Endothelial cell of umbilical vein (primary cell): ENCODE measurements around the gene RBBP4. TPM values are rescaled to one million over a fixed set of nuclear protein-coding genes. Genes with fewer than 3 reads are reported as not detected.

Experiments
- BruUV-seq: library from RNA; stranded (reverse); fragments of 400-500 nt; replicated peaks from 2 replicates; lab custom pipeline; 2021; lab: Mats Ljungman, UMichigan
- CTCF ChIA-PET: fragments of 300-600, 350-600 bp; sonication (Branson Sonifier 250); formaldehyde crosslinking; loops from one replicate; lab custom pipeline; 2021; ENCODE audit warnings: antibody characterized with exemption, inconsistent platforms; lab: Charles Lee
- POLR2A ChIA-PET: fragments of 300-600, 350-600 bp; sonication (Branson Sonifier 250); formaldehyde crosslinking; loops from one replicate; lab custom pipeline; 2021; ENCODE audit warnings: antibody characterized with exemption, inconsistent platforms; lab: Charles Lee
- DNase-seq: peaks from one replicate; pipeline ENCODE4 v3.0.0-alpha.2; 2011; ENCODE audit warnings: low read depth, low spot score
- FAIRE-seq: peaks from 2 replicates; lab custom pipeline; 2011; peaks lifted over from hg19 to GRCh38; lab: Jason Lieb, UNC
- H2AFZ ChIP-seq: 2 replicates; pipeline ENCODE4 v1.6.0; 2012; ENCODE audit warnings: low read depth, low read length, control low read depth, inconsistent platforms
- H3K27ac ChIP-seq: 2 replicates; pipeline ENCODE4 v1.5.1; 2011; ENCODE audit warnings: low read depth, mild to moderate bottlenecking, control low read depth, low read length, moderate library complexity; ENCODE audit not compliant: insufficient read depth
- H3K27me3 ChIP-seq, 2 experiments: 2 replicates each; pipeline versions ENCODE4 v1.6.0 to v1.6.1; 2011; ENCODE audit warnings: low read length in 2 of 2, mixed read lengths in 1 of 2; ENCODE audit not compliant: control insufficient read depth in 2 of 2, insufficient read depth in 2 of 2
- H3K36me3 ChIP-seq, 2 experiments: 2 replicates in 1 of 2; 3 replicates in 1 of 2; pipeline ENCODE4 v1.5.1; 2011; ENCODE audit warnings: low read length in 2 of 2, mild to moderate bottlenecking in 1 of 2, moderate library complexity in 1 of 2; ENCODE audit not compliant: control insufficient read depth in 2 of 2, insufficient read depth in 2 of 2; ENCODE audit errors: extremely low read depth in 1 of 2
- H3K4me1 ChIP-seq: 3 replicates; pipeline ENCODE4 v1.5.1; 2011; ENCODE audit warnings: mild to moderate bottlenecking, low read length; ENCODE audit not compliant: control insufficient read depth, insufficient read depth; ENCODE audit errors: extremely low read depth
- H3K4me2 ChIP-seq: 2 replicates; pipeline ENCODE4 v1.6.1; 2011; ENCODE audit warnings: low read length, control low read depth, mixed read lengths; ENCODE audit not compliant: insufficient read depth
- H3K4me3 ChIP-seq, 3 experiments: fragments of 200-600 bp in 1 of 3; sonication (generic), shearing (Covaris generic) in 1 of 3; replicated peaks in 1 of 3; 2 replicates each; pipeline ENCODE4 v1.5.1; 2011 to 2016; ENCODE audit warnings: control low read depth in 3 of 3, low read length in 3 of 3, mild to moderate bottlenecking in 2 of 3, inconsistent platforms in 1 of 3, low read depth in 1 of 3, moderate library complexity in 1 of 3; ENCODE audit not compliant: insufficient read depth in 1 of 3
- H3K79me2 ChIP-seq: 2 replicates; pipeline ENCODE4 v1.6.0; 2012; ENCODE audit warnings: low read length, inconsistent platforms; ENCODE audit not compliant: control insufficient read depth, insufficient read depth
- H3K9ac ChIP-seq: replicated peaks from 2 replicates; pipeline ENCODE3; 2011; ENCODE audit warnings: low read length, control low read depth; ENCODE audit not compliant: insufficient read depth; ENCODE audit errors: extremely low read depth
- H3K9me1 ChIP-seq: replicated peaks from 3 replicates; pipeline ENCODE4 v1.6.0; 2011; ENCODE audit warnings: mild to moderate bottlenecking, low read length; ENCODE audit not compliant: control insufficient read depth, insufficient read depth; ENCODE audit errors: extremely low read depth
- H3K9me3 ChIP-seq: replicated peaks from 2 replicates; pipeline ENCODE4 v1.5.1; 2012; ENCODE audit warnings: low read length, inconsistent platforms; ENCODE audit not compliant: control insufficient read depth, insufficient read depth
- H4K20me1 ChIP-seq: replicated peaks from 2 replicates; pipeline ENCODE3; 2011; ENCODE audit warnings: mild to moderate bottlenecking, low read length; ENCODE audit not compliant: control insufficient read depth, insufficient read depth; ENCODE audit errors: extremely low read depth
- EZH2 ChIP-seq: IDR thresholded peaks from 2 replicates; pipeline ENCODE4 v1.6.1; 2012; ENCODE audit warnings: borderline replicate concordance, low read depth, mild to moderate bottlenecking, moderate library complexity, low read length, inconsistent platforms; ENCODE audit not compliant: severe bottlenecking
- FOS ChIP-seq: IDR thresholded peaks from 2 replicates; pipeline ENCODE4 v1.6.1; 2011; ENCODE audit warnings: mild to moderate bottlenecking, low read length, moderate library complexity, borderline replicate concordance; ENCODE audit not compliant: insufficient read depth
- GATA2 ChIP-seq: IDR thresholded peaks from 2 replicates; pipeline ENCODE4 v1.7.0; 2011; ENCODE audit warnings: low read depth, mild to moderate bottlenecking, moderate library complexity, mixed read lengths, low read length; ENCODE audit not compliant: insufficient read length, insufficient read depth
- JUN ChIP-seq: IDR thresholded peaks from 2 replicates; pipeline ENCODE4 v1.6.1; 2011; ENCODE audit warnings: borderline replicate concordance, low read depth; ENCODE audit not compliant: insufficient read length, insufficient read depth
- MYC ChIP-seq: IDR thresholded peaks from one replicate; pipeline ENCODE4 v1.6.1; 2011; ENCODE audit warnings: mild to moderate bottlenecking, low read depth, low read length
- POLR2A ChIP-seq: IDR thresholded peaks from 2 replicates; pipeline ENCODE4 v1.6.1; 2012; ENCODE audit warnings: low read depth, mild to moderate bottlenecking, control low read depth, low read length
- POLR2AphosphoS5 ChIP-seq: IDR thresholded peaks from 2 replicates; pipeline ENCODE4 v1.6.1; 2012; ENCODE audit warnings: low read depth, mild to moderate bottlenecking, control low read depth, low read length, moderate library complexity; ENCODE audit not compliant: insufficient read depth
- dilution Hi-C: fragments of 300-500 bp; cut with MboI; formaldehyde crosslinking; loops from one replicate; pipeline ENCODE4 v1.15.0; 2019; ENCODE audit warnings: low sequenced_read_pairs; ENCODE audit not compliant: extremely low pct_ligation_motif_present
- intact Hi-C: fragments of 100-400 bp; cut with micrococcal nuclease; formaldehyde crosslinking; loops from one replicate; pipeline ENCODE4 v1.10.0; 2022
- polyA plus RNA-seq, 4 experiments: library from polyadenylated mRNA; depleted of rRNA in 3 of 4; stranded (reverse) in 3 of 4; unstranded in 1 of 4; fragments of >200 nt; gene quantifications; 2 replicates each; pipeline versions ENCODE4 v1.2.1 to v1.2.3, GENCODE V29; 2011 to 2012; ENCODE audit warnings: missing spikeins in 1 of 4
- total RNA-seq: library from RNA; stranded (reverse); gene quantifications from 2 replicates; pipeline ENCODE4 v1.2.3, GENCODE V29; 2021
- TF ChIP-seq, protein P1 (sequence below): IDR thresholded peaks from 2 replicates; pipeline ENCODE4 v1.6.1; 2011; ENCODE audit not compliant: insufficient read depth, insufficient read length
- TF ChIP-seq, protein P2 (sequence below), 2 donors: IDR thresholded peaks; 1 replicate in 1 of 2; 2 replicates in 1 of 2; pipeline ENCODE4 v1.5.1; 2011; ENCODE audit warnings: low read length in 2 of 2, mild to moderate bottlenecking in 2 of 2, moderate library complexity in 2 of 2, control low read depth in 1 of 2, inconsistent platforms in 1 of 2, low read depth in 1 of 2; ENCODE audit not compliant: insufficient read depth in 1 of 2; ENCODE audit errors: extremely low read depth in 1 of 2

Gene RBBP4
- total and polyA plus RNA-seq, 2 donors (not counting 3 experiments of a cell fraction or from before 2014, with no cell fraction given): 84.9 to 241 TPM

DNA sequence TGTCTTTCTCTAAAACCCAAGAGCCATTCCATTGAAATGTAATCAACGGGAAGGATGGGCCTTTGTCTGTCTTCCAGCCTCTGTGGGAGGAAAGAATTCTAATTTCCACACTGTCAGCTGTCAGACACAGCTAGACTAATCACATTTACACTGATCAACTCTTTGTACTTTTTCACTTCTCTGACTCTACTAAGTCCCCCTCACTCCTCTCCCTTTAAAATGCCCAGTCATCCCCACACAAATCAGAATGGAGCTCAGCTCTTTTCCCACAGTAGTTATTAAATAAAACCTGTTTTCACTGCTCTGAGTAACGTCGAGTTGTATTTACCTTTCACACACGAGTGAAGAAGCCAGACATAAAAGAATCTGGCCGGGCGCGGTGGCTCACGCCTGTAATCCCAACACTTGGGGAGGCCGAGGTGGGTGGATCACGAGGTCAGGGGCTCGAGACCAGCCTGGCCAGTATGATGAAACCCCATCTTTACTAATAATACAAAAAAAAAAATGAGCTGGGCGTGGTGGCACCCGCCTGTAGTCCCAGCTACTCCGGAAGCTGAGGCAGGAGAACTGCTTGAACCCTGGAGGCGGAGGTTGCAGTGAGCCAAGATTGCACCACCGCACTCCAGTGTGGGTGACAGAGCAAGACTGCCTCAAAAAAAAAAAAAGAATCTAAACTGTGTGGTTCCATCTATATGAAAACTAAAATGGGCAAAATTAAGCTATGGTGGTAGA is 13.9 kb upstream of the RBBP4 start:
- H3K36me3 ChIP-seq: peaks cover 0 to 2% of the 10 kb centered on the region in 2 experiments
- FAIRE-seq: no peak
- H3K9me3 ChIP-seq: no peaks in the 10 kb centered on the region
- H2AFZ ChIP-seq: no peak overlapping the region
- H3K9me1 ChIP-seq: no peaks in the 10 kb centered on the region
- H4K20me1 ChIP-seq: no peaks in the 10 kb centered on the region
- no TSS peak for BruUV-seq
- intact Hi-C loops: no loop called here
- H3K9ac ChIP-seq: no peak overlapping the region
- peaks cover 14% of the 10 kb centered on the region for H3K79me2 ChIP-seq
- TF ChIP-seq EZH2 (no peak), POLR2A (no peak), MYC (no peak), POLR2AphosphoS5 (no peak), JUN (no peak), GATA2 (no peak), FOS (no peak)
- TF ChIP-seq, protein P1, sequence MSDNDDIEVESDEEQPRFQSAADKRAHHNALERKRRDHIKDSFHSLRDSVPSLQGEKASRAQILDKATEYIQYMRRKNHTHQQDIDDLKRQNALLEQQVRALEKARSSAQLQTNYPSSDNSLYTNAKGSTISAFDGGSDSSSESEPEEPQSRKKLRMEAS: no peak
- TF ChIP-seq, protein P2, sequence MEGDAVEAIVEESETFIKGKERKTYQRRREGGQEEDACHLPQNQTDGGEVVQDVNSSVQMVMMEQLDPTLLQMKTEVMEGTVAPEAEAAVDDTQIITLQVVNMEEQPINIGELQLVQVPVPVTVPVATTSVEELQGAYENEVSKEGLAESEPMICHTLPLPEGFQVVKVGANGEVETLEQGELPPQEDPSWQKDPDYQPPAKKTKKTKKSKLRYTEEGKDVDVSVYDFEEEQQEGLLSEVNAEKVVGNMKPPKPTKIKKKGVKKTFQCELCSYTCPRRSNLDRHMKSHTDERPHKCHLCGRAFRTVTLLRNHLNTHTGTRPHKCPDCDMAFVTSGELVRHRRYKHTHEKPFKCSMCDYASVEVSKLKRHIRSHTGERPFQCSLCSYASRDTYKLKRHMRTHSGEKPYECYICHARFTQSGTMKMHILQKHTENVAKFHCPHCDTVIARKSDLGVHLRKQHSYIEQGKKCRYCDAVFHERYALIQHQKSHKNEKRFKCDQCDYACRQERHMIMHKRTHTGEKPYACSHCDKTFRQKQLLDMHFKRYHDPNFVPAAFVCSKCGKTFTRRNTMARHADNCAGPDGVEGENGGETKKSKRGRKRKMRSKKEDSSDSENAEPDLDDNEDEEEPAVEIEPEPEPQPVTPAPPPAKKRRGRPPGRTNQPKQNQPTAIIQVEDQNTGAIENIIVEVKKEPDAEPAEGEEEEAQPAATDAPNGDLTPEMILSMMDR (IDR thresholded peaks at IDR 0.05; ENCODE audit: extremely low read depth in 1 of 2, insufficient read depth in 1 of 2, low read depth in 1 of 2, low read length in 2 of 2): no peak
- DNase-seq: no peak
- H3K27me3 ChIP-seq: no peaks in the 10 kb centered on the region
- H3K4me1 ChIP-seq: no peaks in the 10 kb centered on the region
- no peak overlapping the region for H3K27ac ChIP-seq
- H3K4me2 ChIP-seq: no peak overlapping the region
- POLR2A ChIA-PET: no interaction called here
- CTCF ChIA-PET: interaction anchor here (0.9 to 2.4 kb wide), 2 partner anchors 17 to 189 kb away, joined by 4 to 7 read pairs; no protein-coding TSS in a partner anchor
- no peak overlapping the region for H3K4me3 ChIP-seq
- dilution Hi-C loops: no loop called here
